T-helper 2 cell treated with Interferon-gamma antibody and Interleukin-4, amounts not matched to agents 5 μg/mL and 100 μg/mL, for 36 hours (primary cell): ENCODE results near the gene PTPRN2.
A peak's percentile ranks its signal among the peaks of the same experiment; 100 is the strongest.

Source experiments
- DNase-seq: peaks from one replicate; pipeline ENCODE4 v3.0.0; 2021; ENCODE audit warnings: low spot score
- H3K27ac Mint-ChIP-seq: one replicate; pipeline ENCODE4 v1.8.0; 2021; ENCODE audit warnings: mild to moderate bottlenecking, mixed read lengths
- H3K27me3 Mint-ChIP-seq: one replicate; pipeline ENCODE4 v1.8.0; 2021; ENCODE audit warnings: low read depth, mixed read lengths
- H3K36me3 Mint-ChIP-seq: one replicate; pipeline ENCODE4 v1.8.0; 2021; ENCODE audit warnings: low read depth, mixed read lengths
- H3K4me1 Mint-ChIP-seq: one replicate; pipeline ENCODE4 v1.8.0; 2021; ENCODE audit warnings: low read depth, mixed read lengths
- H3K4me3 Mint-ChIP-seq: one replicate; pipeline ENCODE4 v1.8.0; 2022; ENCODE audit warnings: mild to moderate bottlenecking, moderate library complexity, mixed read lengths
- H3K9me3 Mint-ChIP-seq: one replicate; pipeline ENCODE4 v1.8.0; 2021; ENCODE audit warnings: mixed read lengths

Gene PTPRN2

DNA sequence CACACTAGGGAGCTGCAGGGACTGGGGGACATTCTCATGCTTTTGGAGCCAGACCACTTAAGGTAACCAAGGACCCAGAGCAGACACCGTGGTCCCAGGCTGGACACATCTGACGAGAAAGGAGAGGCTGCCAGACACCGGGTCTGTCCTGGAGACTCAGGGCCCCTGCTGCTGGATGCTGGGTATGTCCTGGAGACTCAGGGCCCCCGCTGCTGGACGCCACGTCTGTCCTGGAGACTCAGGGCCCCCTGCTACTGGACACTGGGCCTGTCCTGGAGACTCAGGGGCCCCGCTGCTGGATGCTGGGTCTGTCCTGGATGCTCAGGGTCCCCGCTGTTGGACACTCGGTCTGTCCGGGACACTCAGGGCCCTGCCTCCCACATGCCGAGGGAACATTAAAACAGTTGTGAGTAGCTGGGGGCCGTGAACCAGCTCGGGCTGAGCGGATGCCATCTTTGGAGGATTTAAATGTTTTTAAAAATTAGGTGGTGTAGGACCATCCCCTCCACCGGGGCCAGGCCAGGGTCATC, 1001.1 kb downstream of the PTPRN2 start:
- no peak overlapping the region for H3K4me3 Mint-ChIP-seq
- peaks cover 36% of the 10 kb centered on the region for H3K27me3 Mint-ChIP-seq
- H3K27ac Mint-ChIP-seq = no peak overlapping the region
- no peaks in the 10 kb centered on the region for H3K9me3 Mint-ChIP-seq
- peaks cover 12% of the 10 kb centered on the region for H3K4me1 Mint-ChIP-seq
- no peak for DNase-seq
- H3K36me3 Mint-ChIP-seq = no peaks in the 10 kb centered on the region

GRCh38 chr7:157585113-157585861, 1002.3 kb downstream of the PTPRN2 start:
- H3K27ac Mint-ChIP-seq = no peak overlapping the region
- H3K4me1 Mint-ChIP-seq = peaks cover 12% of the 10 kb centered on the region
- H3K36me3 Mint-ChIP-seq = no peaks in the 10 kb centered on the region
- DNase-seq = no peak
- H3K9me3 Mint-ChIP-seq = no peaks in the 10 kb centered on the region
- H3K4me3 Mint-ChIP-seq = peak overlapping the region; percentile 81
- H3K27me3 Mint-ChIP-seq = peaks cover 37% of the 10 kb centered on the region

DNA sequence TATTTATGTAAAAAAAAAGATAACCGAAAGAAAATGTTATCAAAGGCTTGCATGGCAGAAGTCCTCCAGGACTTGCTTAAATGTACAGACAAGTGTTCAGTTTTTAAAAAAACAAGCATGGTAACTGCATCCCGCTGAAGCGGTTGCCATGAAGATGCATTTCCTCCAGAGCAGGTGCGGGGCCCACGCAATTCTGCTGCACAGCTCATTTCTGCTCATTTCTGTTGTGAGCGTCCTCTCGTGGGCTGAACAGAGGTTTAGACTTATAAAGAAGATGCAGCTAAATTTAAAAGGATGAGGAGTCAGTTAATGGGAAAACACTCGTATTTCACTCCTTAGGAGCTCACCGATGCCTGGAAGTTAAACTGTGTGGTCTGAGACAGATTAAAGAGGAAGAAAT, 1003.2 kb downstream of the PTPRN2 start:
- peaks cover 37% of the 10 kb centered on the region for H3K27me3 Mint-ChIP-seq
- H3K4me1 Mint-ChIP-seq = peaks cover 12% of the 10 kb centered on the region
- DNase-seq = no peak
- H3K36me3 Mint-ChIP-seq = no peaks in the 10 kb centered on the region
- no peak overlapping the region for H3K4me3 Mint-ChIP-seq
- no peaks in the 10 kb centered on the region for H3K9me3 Mint-ChIP-seq
- no peak overlapping the region for H3K27ac Mint-ChIP-seq

- Mint-ChIP-seq H3K9me3 (no peaks in the 10 kb centered on the region), H3K27me3 (peaks cover 35% of the 10 kb centered on the region), H3K4me1 (peaks cover 12% of the 10 kb centered on the region), H3K36me3 (no peaks in the 10 kb centered on the region), H3K4me3 (no peak overlapping the region), H3K27ac (no peak overlapping the region)
- no peak for DNase-seq
These were observed 1005.9 kb downstream of the PTPRN2 start for GRCh38 chr7:157581740-157582139.

DNA sequence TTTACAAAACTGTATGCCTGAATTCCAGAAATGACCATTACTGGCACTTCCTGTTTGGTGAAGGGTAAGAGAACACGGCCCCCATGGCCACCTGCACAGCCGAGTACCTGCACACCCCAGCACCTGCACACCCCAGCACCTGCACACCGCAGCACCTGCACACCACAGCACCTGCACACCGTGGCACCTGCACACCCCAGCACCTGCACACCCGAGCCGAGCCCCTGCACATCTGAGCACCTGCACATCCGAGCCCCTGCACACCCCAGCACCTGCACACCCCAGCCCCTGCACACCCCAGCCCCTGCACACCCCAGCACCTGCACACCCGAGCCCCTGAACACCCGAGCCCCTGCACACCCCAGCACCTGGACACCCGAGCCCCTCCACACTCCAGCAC, 1007.3 kb downstream of the PTPRN2 start:
- DNase-seq = no peak
- peaks cover 16% of the 10 kb centered on the region for H3K4me1 Mint-ChIP-seq
- peaks cover 35% of the 10 kb centered on the region for H3K27me3 Mint-ChIP-seq
- H3K36me3 Mint-ChIP-seq = no peaks in the 10 kb centered on the region
- H3K27ac Mint-ChIP-seq = no peak overlapping the region
- no peaks in the 10 kb centered on the region for H3K9me3 Mint-ChIP-seq
- no peak overlapping the region for H3K4me3 Mint-ChIP-seq

DNA sequence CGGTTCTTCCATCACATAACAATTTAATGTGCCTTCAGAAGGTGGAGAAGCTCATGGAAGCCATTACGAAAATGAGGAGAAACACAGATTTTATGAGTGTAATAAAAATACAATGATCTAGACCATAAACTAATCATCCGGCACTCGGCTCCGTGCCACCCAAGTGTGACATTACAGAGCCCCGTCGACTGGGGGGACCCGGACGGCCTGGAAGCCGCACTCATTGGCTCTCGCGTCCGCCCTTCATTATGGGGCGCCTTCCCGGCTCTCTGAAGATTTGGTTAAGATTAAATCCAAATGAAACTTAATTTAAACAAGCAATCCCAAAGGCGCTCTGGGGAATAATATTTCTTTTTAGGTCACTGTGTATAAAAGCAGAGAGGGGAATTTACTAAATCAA, 1008.2 kb downstream of the PTPRN2 start:
- peaks cover 12% of the 10 kb centered on the region for H3K4me1 Mint-ChIP-seq
- no peak overlapping the region for H3K27ac Mint-ChIP-seq
- DNase-seq = no peak
- H3K9me3 Mint-ChIP-seq = no peaks in the 10 kb centered on the region
- peaks cover 26% of the 10 kb centered on the region for H3K27me3 Mint-ChIP-seq
- no peaks in the 10 kb centered on the region for H3K36me3 Mint-ChIP-seq
- no peak overlapping the region for H3K4me3 Mint-ChIP-seq

GRCh38 chr7:157577796-157578339, 1009.8 kb downstream of the PTPRN2 start:
- H3K9me3 Mint-ChIP-seq = no peaks in the 10 kb centered on the region
- H3K4me1 Mint-ChIP-seq = peaks cover 21% of the 10 kb centered on the region
- no peaks in the 10 kb centered on the region for H3K36me3 Mint-ChIP-seq
- H3K27me3 Mint-ChIP-seq = peaks cover 13% of the 10 kb centered on the region
- no peak overlapping the region for H3K27ac Mint-ChIP-seq
- no peak for DNase-seq
- no peak overlapping the region for H3K4me3 Mint-ChIP-seq

DNA sequence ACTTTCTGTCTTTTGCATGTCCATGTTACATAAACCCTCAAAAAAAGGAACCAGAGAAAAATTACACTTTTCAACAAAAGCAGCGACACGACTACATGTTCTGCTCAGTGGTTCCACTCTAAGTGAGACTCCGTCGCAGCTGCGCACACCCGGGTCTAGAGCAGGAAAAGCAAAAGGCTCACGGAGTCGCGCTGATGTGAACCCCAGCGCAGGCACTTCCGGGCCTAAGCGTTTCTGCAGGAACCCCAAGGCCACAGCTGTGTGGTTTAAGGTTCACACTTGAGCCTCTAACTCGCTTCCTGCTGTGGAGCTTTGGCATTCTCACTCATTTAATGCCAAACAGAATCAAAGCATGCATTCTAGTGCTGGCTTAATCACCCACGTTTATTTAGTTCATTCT, 1010.6 kb downstream of the PTPRN2 start:
- no peak for DNase-seq
- H3K36me3 Mint-ChIP-seq = no peaks in the 10 kb centered on the region

DNA sequence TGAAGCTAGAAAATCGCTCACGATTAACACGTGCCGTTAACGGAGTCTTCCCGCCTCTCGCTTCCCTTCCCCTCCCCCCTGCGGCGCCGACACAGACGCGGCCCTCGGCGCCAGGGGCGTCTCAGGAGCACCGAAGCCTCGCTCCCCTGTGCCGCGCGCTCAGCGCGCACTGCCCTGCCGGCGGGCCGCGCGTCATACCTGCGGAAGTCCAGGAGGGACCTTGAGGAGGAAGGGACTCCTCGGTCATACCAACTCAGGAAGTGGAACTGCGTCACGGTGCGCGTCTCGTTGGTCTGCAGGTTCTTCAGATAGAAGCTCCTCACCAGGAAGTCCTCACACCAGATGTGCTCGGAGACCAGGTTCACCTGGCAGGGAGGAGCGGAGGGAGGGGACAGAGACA, 1011.2 kb downstream of the PTPRN2 start:
- Mint-ChIP-seq H3K4me3 (peak overlapping the region; percentile 78), H3K27ac (peak overlapping the region; percentile 89), H3K27me3 (peaks cover 7% of the 10 kb centered on the region), H3K9me3 (no peaks in the 10 kb centered on the region), H3K36me3 (no peaks in the 10 kb centered on the region), H3K4me1 (peaks cover 25% of the 10 kb centered on the region)
- peak; percentile 55 for DNase-seq

More for the DNA sequence above, 1010.6 kb downstream of the PTPRN2 start:
- peaks cover 24% of the 10 kb centered on the region for H3K4me1 Mint-ChIP-seq
- peak overlapping the region; percentile 89 for H3K27ac Mint-ChIP-seq
- H3K9me3 Mint-ChIP-seq = no peaks in the 10 kb centered on the region
- peaks cover 11% of the 10 kb centered on the region for H3K27me3 Mint-ChIP-seq
- H3K4me3 Mint-ChIP-seq = peak overlapping the region; percentile 78

DNA sequence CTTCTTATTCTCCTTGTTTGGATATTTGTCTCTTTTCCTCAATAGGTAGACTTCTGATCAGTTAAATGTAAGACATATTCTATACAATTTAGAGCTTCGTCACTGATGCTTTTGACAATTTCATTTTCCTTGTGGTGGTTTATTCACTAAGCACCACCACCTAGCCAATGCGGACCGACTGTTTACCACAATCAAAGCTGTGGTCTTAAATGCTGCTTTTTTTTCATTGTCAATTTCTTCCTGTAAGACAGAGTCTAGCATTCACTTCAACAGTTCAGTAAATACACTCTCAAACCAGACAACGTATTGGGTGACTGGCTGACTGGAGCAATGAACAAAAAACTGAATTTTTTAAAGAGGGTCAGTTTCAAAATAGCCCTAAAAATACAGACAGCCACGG, 1011.8 kb downstream of the PTPRN2 start:
- no peaks in the 10 kb centered on the region for H3K9me3 Mint-ChIP-seq
- peaks cover 7% of the 10 kb centered on the region for H3K27me3 Mint-ChIP-seq

GRCh38 chr7:157574914-157575586, 1012.6 kb downstream of the PTPRN2 start:
- H3K4me3 Mint-ChIP-seq = no peak overlapping the region
- peaks cover 7% of the 10 kb centered on the region for H3K27me3 Mint-ChIP-seq

More for the DNA sequence above, 1011.8 kb downstream of the PTPRN2 start:
- peak overlapping the region; percentile 78 for H3K4me3 Mint-ChIP-seq
- no peak for DNase-seq
- peak overlapping the region; percentile 89 for H3K27ac Mint-ChIP-seq
- H3K4me1 Mint-ChIP-seq = peaks cover 25% of the 10 kb centered on the region
- H3K36me3 Mint-ChIP-seq = no peaks in the 10 kb centered on the region

GRCh38 chr7:157574120-157574825, 1013.4 kb downstream of the PTPRN2 start:
- Mint-ChIP-seq H3K36me3 (no peaks in the 10 kb centered on the region), H3K27me3 (peaks cover 7% of the 10 kb centered on the region), H3K4me3 (no peak overlapping the region), H3K4me1 (peaks cover 39% of the 10 kb centered on the region), H3K9me3 (no peaks in the 10 kb centered on the region), H3K27ac (no peak overlapping the region)
- peak; percentile 19 for DNase-seq

More at GRCh38 chr7:157574914-157575586, 1012.6 kb downstream of the PTPRN2 start:
- no peaks in the 10 kb centered on the region for H3K36me3 Mint-ChIP-seq
- DNase-seq = no peak
- peaks cover 31% of the 10 kb centered on the region for H3K4me1 Mint-ChIP-seq
- H3K9me3 Mint-ChIP-seq = no peaks in the 10 kb centered on the region
- no peak overlapping the region for H3K27ac Mint-ChIP-seq

DNA sequence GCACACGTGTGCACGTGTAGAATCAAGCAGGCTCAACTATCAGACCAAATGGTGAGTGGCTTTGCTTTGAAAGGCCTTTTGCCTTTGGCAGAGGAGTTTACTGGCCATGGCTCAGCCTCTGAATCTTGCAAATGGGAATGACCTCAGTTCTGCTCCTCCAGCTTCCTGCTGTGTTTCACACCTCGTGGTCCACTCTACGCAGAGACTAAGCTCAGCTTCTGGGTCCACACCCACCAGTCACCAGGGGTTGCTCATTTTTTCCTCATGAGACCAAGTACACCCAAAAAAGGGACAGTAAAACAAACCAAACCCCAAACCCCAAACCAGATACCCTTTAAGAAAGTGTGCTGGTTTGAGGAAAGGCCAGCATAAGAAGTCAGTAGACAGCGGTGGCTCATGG, 1014.4 kb downstream of the PTPRN2 start:
- H3K27me3 Mint-ChIP-seq = peaks cover 7% of the 10 kb centered on the region
- no peak overlapping the region for H3K27ac Mint-ChIP-seq
- no peak overlapping the region for H3K4me3 Mint-ChIP-seq
- H3K36me3 Mint-ChIP-seq = no peaks in the 10 kb centered on the region
- DNase-seq = peak; percentile 42
- H3K9me3 Mint-ChIP-seq = no peaks in the 10 kb centered on the region
- peaks cover 47% of the 10 kb centered on the region for H3K4me1 Mint-ChIP-seq
